Measurements from ENCODE around the gene SLC35A3. TPM values are rescaled to one million over a fixed set of nuclear protein-coding genes. Genes with fewer than 3 reads are reported as not detected.

The SLC35A3 gene
- polyA plus RNA-seq, 1 donor (not counting 4 experiments of a cell fraction or from before 2014, with no cell fraction given), result 25.9 TPM

DNA sequence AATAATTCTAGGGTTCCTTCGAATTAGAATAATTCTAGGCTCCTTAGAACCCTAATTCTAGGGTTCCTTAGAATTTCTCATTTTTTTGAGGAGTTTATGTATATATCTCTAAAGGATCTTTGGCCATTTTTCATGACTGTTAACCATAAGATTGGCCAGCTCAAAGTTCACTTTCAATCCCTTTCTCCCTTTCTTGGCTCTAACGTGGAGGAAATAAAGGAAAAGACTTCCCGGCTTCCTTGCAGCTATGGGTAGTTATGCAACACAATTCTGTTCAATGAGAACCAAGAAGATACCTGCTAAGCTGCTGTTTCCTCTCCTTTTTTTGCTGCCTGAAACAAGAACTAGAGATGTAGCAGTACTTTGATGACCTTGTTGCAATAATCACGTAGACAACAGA lies 27.2 kb downstream of the SLC35A3 start:
- dilution Hi-C loops (cut with MboI; ENCODE audit: extremely low pct_ligation_motif_present, low sequenced_read_pairs), result no loop called here
- Histone ChIP-seq H3K36me3 (ENCODE audit: control insufficient read depth in 2 of 2, extremely low read depth in 1 of 2, insufficient read depth in 2 of 2, low read length in 2 of 2) (peaks cover 0 to 4% of the 10 kb centered on the region in 2 experiments), H3K9me3 (ENCODE audit: control insufficient read depth, low read depth, low read length) (no peaks in the 10 kb centered on the region), H3K9me1 (ENCODE audit: control insufficient read depth, extremely low read depth, insufficient read depth, low read length) (no peaks in the 10 kb centered on the region), H3K4me1 (ENCODE audit: control insufficient read depth, extremely low read depth, insufficient read depth, low read length) (no peaks in the 10 kb centered on the region), H3K27ac (ENCODE audit: control insufficient read depth, insufficient read depth, low read length) (no peak overlapping the region), H3K4me2 (ENCODE audit: control insufficient read depth, extremely low read depth, insufficient read depth, low read depth, low read length) (no peak overlapping the region), H3K79me2 (ENCODE audit: control insufficient read depth, insufficient read depth, low read length) (peaks cover 12% of the 10 kb centered on the region), H4K20me1 (ENCODE audit: control insufficient read depth, extremely low read depth, insufficient read depth, low read length) (no peaks in the 10 kb centered on the region), H2AFZ (ENCODE audit: control insufficient read depth, low read length) (no peak overlapping the region), H3K9ac (ENCODE audit: control insufficient read depth, extremely low read depth, insufficient read depth, low read length) (no peak overlapping the region), H3K4me3 (ENCODE audit: control insufficient read depth in 2 of 3, extremely low read depth in 1 of 3, insufficient read depth in 2 of 3, low read depth in 1 of 3, low read length in 3 of 3) (no peak overlapping the region), H3K27me3 (ENCODE audit: control insufficient read depth, extremely low read depth, insufficient read depth, low read length) (no peaks in the 10 kb centered on the region)
- no peak for FAIRE-seq
- no peak for DNase-seq (ENCODE audit: low read depth, low spot score)
- TF ChIP-seq EZH2 (IDR thresholded peaks at IDR 0.05; ENCODE audit: low read length), result no peak
- TF ChIP-seq, protein P1, sequence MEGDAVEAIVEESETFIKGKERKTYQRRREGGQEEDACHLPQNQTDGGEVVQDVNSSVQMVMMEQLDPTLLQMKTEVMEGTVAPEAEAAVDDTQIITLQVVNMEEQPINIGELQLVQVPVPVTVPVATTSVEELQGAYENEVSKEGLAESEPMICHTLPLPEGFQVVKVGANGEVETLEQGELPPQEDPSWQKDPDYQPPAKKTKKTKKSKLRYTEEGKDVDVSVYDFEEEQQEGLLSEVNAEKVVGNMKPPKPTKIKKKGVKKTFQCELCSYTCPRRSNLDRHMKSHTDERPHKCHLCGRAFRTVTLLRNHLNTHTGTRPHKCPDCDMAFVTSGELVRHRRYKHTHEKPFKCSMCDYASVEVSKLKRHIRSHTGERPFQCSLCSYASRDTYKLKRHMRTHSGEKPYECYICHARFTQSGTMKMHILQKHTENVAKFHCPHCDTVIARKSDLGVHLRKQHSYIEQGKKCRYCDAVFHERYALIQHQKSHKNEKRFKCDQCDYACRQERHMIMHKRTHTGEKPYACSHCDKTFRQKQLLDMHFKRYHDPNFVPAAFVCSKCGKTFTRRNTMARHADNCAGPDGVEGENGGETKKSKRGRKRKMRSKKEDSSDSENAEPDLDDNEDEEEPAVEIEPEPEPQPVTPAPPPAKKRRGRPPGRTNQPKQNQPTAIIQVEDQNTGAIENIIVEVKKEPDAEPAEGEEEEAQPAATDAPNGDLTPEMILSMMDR (optimal IDR thresholded peaks at IDR 0.05 in 1 of 3, IDR thresholded peaks at IDR 0.05 in 1 of 3, conservative IDR thresholded peaks at IDR 0.05 in 1 of 3; ENCODE audit: extremely low read depth in 1 of 3, insufficient read depth in 2 of 3, low read length in 3 of 3), result no peak

DNA sequence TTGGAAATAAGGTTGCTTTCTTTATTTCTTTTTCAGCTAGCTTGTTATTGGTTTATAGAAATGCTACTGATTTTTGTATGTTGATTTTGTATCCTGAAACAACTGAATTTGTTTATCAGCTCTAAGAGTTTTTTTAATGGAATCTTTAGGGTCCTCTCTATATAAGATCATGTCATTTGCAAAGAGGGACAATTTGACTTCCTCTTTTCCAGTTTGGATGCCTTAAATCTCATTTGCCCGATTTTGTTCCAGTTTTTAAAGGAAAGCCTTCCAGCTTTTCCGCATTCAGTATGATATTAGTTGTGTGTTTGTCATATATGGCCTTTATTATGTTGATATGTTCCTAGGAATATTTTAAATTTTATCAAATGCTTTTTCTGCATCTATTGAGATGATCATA lies 31.7 kb downstream of the SLC35A3 start:
- H3K9me1 ChIP-seq (ENCODE audit: control insufficient read depth, extremely low read depth, insufficient read depth, low read length), result no peaks in the 10 kb centered on the region
- dilution Hi-C loops (cut with MboI; ENCODE audit: extremely low pct_ligation_motif_present, low sequenced_read_pairs), result no loop called here
- H3K4me1 ChIP-seq (ENCODE audit: control insufficient read depth, extremely low read depth, insufficient read depth, low read length), result no peaks in the 10 kb centered on the region
- no peaks in the 10 kb centered on the region for H4K20me1 ChIP-seq (ENCODE audit: control insufficient read depth, extremely low read depth, insufficient read depth, low read length)
- DNase-seq (ENCODE audit: low read depth, low spot score) (no peak), FAIRE-seq (no peak)
- H3K27ac ChIP-seq (ENCODE audit: control insufficient read depth, insufficient read depth, low read length), result no peak overlapping the region
- H3K4me3 ChIP-seq (ENCODE audit: control insufficient read depth in 2 of 3, extremely low read depth in 1 of 3, insufficient read depth in 2 of 3, low read depth in 1 of 3, low read length in 3 of 3), result no peak overlapping the region
- H3K9me3 ChIP-seq (ENCODE audit: control insufficient read depth, low read depth, low read length), result no peaks in the 10 kb centered on the region
- no peaks in the 10 kb centered on the region for H3K27me3 ChIP-seq (ENCODE audit: control insufficient read depth, extremely low read depth, insufficient read depth, low read length)
- H2AFZ ChIP-seq (ENCODE audit: control insufficient read depth, low read length), result no peak overlapping the region
- no peak overlapping the region for H3K4me2 ChIP-seq (ENCODE audit: control insufficient read depth, extremely low read depth, insufficient read depth, low read depth, low read length)
- peaks cover 0 to 6% of the 10 kb centered on the region in 2 experiments for H3K36me3 ChIP-seq (ENCODE audit: control insufficient read depth in 2 of 2, extremely low read depth in 1 of 2, insufficient read depth in 2 of 2, low read length in 2 of 2)
- H3K9ac ChIP-seq (ENCODE audit: control insufficient read depth, extremely low read depth, insufficient read depth, low read length), result no peak overlapping the region
- peaks cover 39% of the 10 kb centered on the region for H3K79me2 ChIP-seq (ENCODE audit: control insufficient read depth, insufficient read depth, low read length)
- no peak for TF ChIP-seq EZH2 (IDR thresholded peaks at IDR 0.05; ENCODE audit: low read length)
- TF ChIP-seq, protein P1 (optimal IDR thresholded peaks at IDR 0.05 in 1 of 3, IDR thresholded peaks at IDR 0.05 in 1 of 3, conservative IDR thresholded peaks at IDR 0.05 in 1 of 3; ENCODE audit: extremely low read depth in 1 of 3, insufficient read depth in 2 of 3, low read length in 3 of 3), result no peak

All from keratinocyte (primary cell).